Body of pancreas (tissue), 4 donors: Measurements from ENCODE around the gene RANBP1.

Source experiments
- CTCF ChIP-seq, 7 experiments: fragments of 450-650 bp in 4 of 7; fragments of 200-600 bp in 3 of 7; sonication (generic) in 3 of 7; IDR thresholded peaks; one replicate each; pipeline ENCODE4 v1.5.1; 2016 to 2019; ENCODE audit warnings: antibody characterized with exemption in 7 of 7
- POLR2A ChIP-seq, 3 donors: fragments of 450-650 bp; IDR thresholded peaks; one replicate each; pipeline ENCODE4 v1.6.1; 2016; ENCODE audit warnings: antibody characterized with exemption in 3 of 3, mild to moderate bottlenecking in 2 of 3

- TF ChIP-seq CTCF (IDR thresholded peaks at IDR 0.05) (no peak), POLR2A (IDR thresholded peaks at IDR 0.05) (no peak)
These were observed 16.2 kb downstream of the RANBP1 start for GRCh38 chr22:20131859-20132685.
